ENCODE results near the gene DTNBP1. TPM values are rescaled to one million over a fixed set of nuclear protein-coding genes. Genes with fewer than 3 reads are reported as not detected.

The DTNBP1 gene
- total RNA-seq, 2 donors from 2014 or later: 11.5 to 30.8 TPM

GRCh38 chr6:15682965-15683822, 20.4 kb upstream of the DTNBP1 start:
- H3K36me3 ChIP-seq: no peaks in the 10 kb centered on the region
- no peak overlapping the region for H3K27ac ChIP-seq
- H3K9me3 ChIP-seq: no peaks in the 10 kb centered on the region
- no peaks in the 10 kb centered on the region for H3K27me3 ChIP-seq (replicated peaks; ENCODE audit: insufficient read depth)
- H3K4me3 ChIP-seq: no peak overlapping the region
- ATAC-seq (ENCODE audit: insufficient number of reproducible peaks, low FRiP score, low read depth): no peak
- H3K4me1 ChIP-seq (ENCODE audit: control insufficient read depth in 1 of 2, low read depth in 2 of 2): no peaks in the 10 kb centered on the region
- TF ChIP-seq CTCF (IDR thresholded peaks at IDR 0.05): no peak
- no peak for DNase-seq (ENCODE audit: low spot score)

GRCh38 chr6:15681946-15682345, 19.1 kb upstream of the DTNBP1 start:
- Histone ChIP-seq H3K4me3 (no peak overlapping the region), H3K36me3 (no peaks in the 10 kb centered on the region), H3K27me3 (replicated peaks; ENCODE audit: insufficient read depth) (no peaks in the 10 kb centered on the region), H3K9me3 (no peaks in the 10 kb centered on the region), H3K4me1 (ENCODE audit: control insufficient read depth in 1 of 2, low read depth in 2 of 2) (no peaks in the 10 kb centered on the region), H3K27ac (no peak overlapping the region)
- no peak for TF ChIP-seq CTCF (IDR thresholded peaks at IDR 0.05)
- ATAC-seq (ENCODE audit: insufficient number of reproducible peaks, low FRiP score, low read depth) (no peak), DNase-seq (ENCODE audit: low spot score) (no peak)

- Histone ChIP-seq H3K4me1 (ENCODE audit: control insufficient read depth in 1 of 2, low read depth in 2 of 2) (no peaks in the 10 kb centered on the region), H3K4me3 (no peak overlapping the region), H3K9me3 (no peaks in the 10 kb centered on the region), H3K27me3 (replicated peaks; ENCODE audit: insufficient read depth) (no peaks in the 10 kb centered on the region), H3K27ac (no peak overlapping the region), H3K36me3 (no peaks in the 10 kb centered on the region)
- TF ChIP-seq CTCF (IDR thresholded peaks at IDR 0.05): no peak
- DNase-seq (ENCODE audit: low spot score) (no peak), ATAC-seq (ENCODE audit: insufficient number of reproducible peaks, low FRiP score, low read depth) (no peak)
Observed at GRCh38 chr6:15678514-15678913, 15.7 kb upstream of the DTNBP1 start.

GRCh38 chr6:15677822-15678221, 15.0 kb upstream of the DTNBP1 start:
- no peaks in the 10 kb centered on the region for H3K36me3 ChIP-seq
- ATAC-seq (ENCODE audit: insufficient number of reproducible peaks, low FRiP score, low read depth): no peak
- H3K4me1 ChIP-seq (ENCODE audit: control insufficient read depth in 1 of 2, low read depth in 2 of 2): no peaks in the 10 kb centered on the region
- no peak for TF ChIP-seq CTCF (IDR thresholded peaks at IDR 0.05)
- no peak overlapping the region for H3K4me3 ChIP-seq
- no peaks in the 10 kb centered on the region for H3K27me3 ChIP-seq (replicated peaks; ENCODE audit: insufficient read depth)
- H3K9me3 ChIP-seq: no peaks in the 10 kb centered on the region
- no peak overlapping the region for H3K27ac ChIP-seq
- no peak for DNase-seq (ENCODE audit: low spot score)

GRCh38 chr6:15675536-15676220, 12.8 kb upstream of the DTNBP1 start:
- Histone ChIP-seq H3K27ac (no peak overlapping the region), H3K4me3 (no peak overlapping the region), H3K36me3 (no peaks in the 10 kb centered on the region), H3K4me1 (ENCODE audit: control insufficient read depth in 1 of 2, low read depth in 2 of 2) (no peaks in the 10 kb centered on the region), H3K9me3 (no peaks in the 10 kb centered on the region), H3K27me3 (replicated peaks; ENCODE audit: insufficient read depth) (no peaks in the 10 kb centered on the region)
- DNase-seq (ENCODE audit: low spot score): no peak
- no peak for ATAC-seq (ENCODE audit: insufficient number of reproducible peaks, low FRiP score, low read depth)
- TF ChIP-seq CTCF (IDR thresholded peaks at IDR 0.05): no peak
